Measurements from ENCODE around the gene PER2. TPM values are rescaled to one million over a fixed set of nuclear protein-coding genes. Genes with fewer than 3 reads are reported as not detected.

The PER2 gene
- total and polyA plus RNA-seq, 2 of the 13 experiments (the other 11 are each of a cell fraction or from before 2014, with no cell fraction given): 5.1 to 9.4 TPM

DNA sequence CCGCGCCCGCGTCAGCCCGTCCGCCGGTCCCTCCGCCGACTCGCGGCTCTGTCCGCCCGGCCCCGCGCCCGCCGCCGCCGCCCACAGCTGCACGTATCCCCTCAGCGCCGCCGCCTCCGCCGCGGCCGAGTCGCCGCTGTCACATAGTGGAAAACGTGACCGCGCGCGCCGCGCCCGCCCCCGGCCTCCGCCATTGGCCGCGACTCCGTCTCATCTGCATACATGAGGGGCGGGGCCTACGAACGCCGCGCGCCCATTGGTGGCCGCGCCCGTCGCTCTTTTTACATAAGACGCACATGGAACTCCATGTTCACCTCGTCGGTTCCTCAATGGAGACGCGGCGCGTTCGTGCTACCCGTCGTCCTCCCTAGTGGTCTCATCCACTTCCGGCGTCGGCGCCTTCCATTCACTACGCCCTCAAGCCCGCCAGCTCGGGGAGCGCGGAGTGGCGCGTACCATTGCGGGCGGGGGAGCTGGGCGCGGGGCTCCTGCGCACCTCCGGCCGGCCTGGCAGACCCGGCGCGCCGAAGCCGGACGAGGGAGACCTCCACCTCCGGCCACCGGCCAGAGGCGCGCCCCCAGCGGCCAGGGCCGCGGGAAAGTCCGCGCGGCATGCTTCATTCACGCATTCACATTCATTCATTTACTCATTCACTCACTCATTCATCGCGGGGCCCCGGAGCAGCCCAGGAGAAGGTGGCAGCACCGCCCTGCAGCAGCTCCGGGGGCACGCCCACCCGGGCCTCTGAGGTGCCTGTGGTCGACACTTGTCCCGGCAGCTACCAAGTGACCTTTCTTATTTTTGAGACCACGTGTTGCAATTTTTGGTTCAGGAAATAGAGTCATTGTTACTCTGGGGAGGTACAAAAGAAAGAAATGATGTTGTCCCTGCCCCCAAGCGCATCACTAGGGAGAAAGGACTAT is 502 bp upstream of the PER2 start (continued):
- TF ChIP-seq, protein P1, sequence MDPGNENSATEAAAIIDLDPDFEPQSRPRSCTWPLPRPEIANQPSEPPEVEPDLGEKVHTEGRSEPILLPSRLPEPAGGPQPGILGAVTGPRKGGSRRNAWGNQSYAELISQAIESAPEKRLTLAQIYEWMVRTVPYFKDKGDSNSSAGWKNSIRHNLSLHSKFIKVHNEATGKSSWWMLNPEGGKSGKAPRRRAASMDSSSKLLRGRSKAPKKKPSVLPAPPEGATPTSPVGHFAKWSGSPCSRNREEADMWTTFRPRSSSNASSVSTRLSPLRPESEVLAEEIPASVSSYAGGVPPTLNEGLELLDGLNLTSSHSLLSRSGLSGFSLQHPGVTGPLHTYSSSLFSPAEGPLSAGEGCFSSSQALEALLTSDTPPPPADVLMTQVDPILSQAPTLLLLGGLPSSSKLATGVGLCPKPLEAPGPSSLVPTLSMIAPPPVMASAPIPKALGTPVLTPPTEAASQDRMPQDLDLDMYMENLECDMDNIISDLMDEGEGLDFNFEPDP (CRISPR knock-in tag; conservative IDR thresholded peaks at IDR 0.05): no peak
- TF ChIP-seq, protein P2, sequence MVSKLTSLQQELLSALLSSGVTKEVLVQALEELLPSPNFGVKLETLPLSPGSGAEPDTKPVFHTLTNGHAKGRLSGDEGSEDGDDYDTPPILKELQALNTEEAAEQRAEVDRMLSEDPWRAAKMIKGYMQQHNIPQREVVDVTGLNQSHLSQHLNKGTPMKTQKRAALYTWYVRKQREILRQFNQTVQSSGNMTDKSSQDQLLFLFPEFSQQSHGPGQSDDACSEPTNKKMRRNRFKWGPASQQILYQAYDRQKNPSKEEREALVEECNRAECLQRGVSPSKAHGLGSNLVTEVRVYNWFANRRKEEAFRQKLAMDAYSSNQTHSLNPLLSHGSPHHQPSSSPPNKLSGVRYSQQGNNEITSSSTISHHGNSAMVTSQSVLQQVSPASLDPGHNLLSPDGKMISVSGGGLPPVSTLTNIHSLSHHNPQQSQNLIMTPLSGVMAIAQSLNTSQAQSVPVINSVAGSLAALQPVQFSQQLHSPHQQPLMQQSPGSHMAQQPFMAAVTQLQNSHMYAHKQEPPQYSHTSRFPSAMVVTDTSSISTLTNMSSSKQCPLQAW (CRISPR knock-in tag; IDR thresholded peaks at IDR 0.05): peak; percentile 70
- TF ChIP-seq, protein P3, sequence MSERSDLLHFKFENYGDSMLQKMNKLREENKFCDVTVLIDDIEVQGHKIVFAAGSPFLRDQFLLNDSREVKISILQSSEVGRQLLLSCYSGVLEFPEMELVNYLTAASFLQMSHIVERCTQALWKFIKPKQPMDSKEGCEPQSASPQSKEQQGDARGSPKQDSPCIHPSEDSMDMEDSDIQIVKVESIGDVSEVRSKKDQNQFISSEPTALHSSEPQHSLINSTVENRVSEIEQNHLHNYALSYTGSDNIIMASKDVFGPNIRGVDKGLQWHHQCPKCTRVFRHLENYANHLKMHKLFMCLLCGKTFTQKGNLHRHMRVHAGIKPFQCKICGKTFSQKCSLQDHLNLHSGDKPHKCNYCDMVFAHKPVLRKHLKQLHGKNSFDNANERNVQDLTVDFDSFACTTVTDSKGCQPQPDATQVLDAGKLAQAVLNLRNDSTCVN (CRISPR knock-in tag; IDR thresholded peaks at IDR 0.05; ENCODE audit: borderline replicate concordance): peak; percentile 88
- TF ChIP-seq JUN (CRISPR knock-in tag; IDR thresholded peaks at IDR 0.05): no peak; the same call in 1 of the 2 replicates
- TF ChIP-seq CHCHD3 (CRISPR knock-in tag; IDR thresholded peaks at IDR 0.05): peak; percentile 61; the same call in 1 of the 2 replicates
- TF ChIP-seq, protein P4, sequence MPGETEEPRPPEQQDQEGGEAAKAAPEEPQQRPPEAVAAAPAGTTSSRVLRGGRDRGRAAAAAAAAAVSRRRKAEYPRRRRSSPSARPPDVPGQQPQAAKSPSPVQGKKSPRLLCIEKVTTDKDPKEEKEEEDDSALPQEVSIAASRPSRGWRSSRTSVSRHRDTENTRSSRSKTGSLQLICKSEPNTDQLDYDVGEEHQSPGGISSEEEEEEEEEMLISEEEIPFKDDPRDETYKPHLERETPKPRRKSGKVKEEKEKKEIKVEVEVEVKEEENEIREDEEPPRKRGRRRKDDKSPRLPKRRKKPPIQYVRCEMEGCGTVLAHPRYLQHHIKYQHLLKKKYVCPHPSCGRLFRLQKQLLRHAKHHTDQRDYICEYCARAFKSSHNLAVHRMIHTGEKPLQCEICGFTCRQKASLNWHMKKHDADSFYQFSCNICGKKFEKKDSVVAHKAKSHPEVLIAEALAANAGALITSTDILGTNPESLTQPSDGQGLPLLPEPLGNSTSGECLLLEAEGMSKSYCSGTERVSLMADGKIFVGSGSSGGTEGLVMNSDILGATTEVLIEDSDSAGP (CRISPR knock-in tag; IDR thresholded peaks at IDR 0.05; ENCODE audit: borderline replicate concordance): peak; percentile 56
- TF ChIP-seq REPIN1 (CRISPR knock-in tag; IDR thresholded peaks at IDR 0.05; ENCODE audit: borderline replicate concordance, low read depth): peak; percentile 69; the same call in 1 of the 2 replicates
- TF ChIP-seq RARA (CRISPR knock-in tag; IDR thresholded peaks at IDR 0.05): 0 out of 2 replicates have a peak, but pooled peaks have one; percentile 20
- TF ChIP-seq ZNF3 (CRISPR knock-in tag; IDR thresholded peaks at IDR 0.05): no peak
- TF ChIP-seq HOXA9 (CRISPR knock-in tag; IDR thresholded peaks at IDR 0.05; ENCODE audit: borderline replicate concordance): no peak
- peak; percentile 56; the same call in 1 of the 2 replicates for TF ChIP-seq ZNF292 (CRISPR knock-in tag; IDR thresholded peaks at IDR 0.05; ENCODE audit: borderline replicate concordance, low read depth)
- TF ChIP-seq ZNF792 (CRISPR knock-in tag; IDR thresholded peaks at IDR 0.05): peak; percentile 88
- peak; percentile 27; the same call in 1 of the 2 replicates for TF ChIP-seq ZBTB3 (CRISPR knock-in tag; IDR thresholded peaks at IDR 0.05; ENCODE audit: borderline replicate concordance, low read depth)
- TF ChIP-seq ZNF709 (CRISPR knock-in tag; IDR thresholded peaks at IDR 0.05): no peak
- 0 out of 2 replicates have a peak, but pooled peaks have one; percentile 2 for TF ChIP-seq ZNF839 (CRISPR knock-in tag; IDR thresholded peaks at IDR 0.05; ENCODE audit: borderline replicate concordance)
- TF ChIP-seq, protein P5, sequence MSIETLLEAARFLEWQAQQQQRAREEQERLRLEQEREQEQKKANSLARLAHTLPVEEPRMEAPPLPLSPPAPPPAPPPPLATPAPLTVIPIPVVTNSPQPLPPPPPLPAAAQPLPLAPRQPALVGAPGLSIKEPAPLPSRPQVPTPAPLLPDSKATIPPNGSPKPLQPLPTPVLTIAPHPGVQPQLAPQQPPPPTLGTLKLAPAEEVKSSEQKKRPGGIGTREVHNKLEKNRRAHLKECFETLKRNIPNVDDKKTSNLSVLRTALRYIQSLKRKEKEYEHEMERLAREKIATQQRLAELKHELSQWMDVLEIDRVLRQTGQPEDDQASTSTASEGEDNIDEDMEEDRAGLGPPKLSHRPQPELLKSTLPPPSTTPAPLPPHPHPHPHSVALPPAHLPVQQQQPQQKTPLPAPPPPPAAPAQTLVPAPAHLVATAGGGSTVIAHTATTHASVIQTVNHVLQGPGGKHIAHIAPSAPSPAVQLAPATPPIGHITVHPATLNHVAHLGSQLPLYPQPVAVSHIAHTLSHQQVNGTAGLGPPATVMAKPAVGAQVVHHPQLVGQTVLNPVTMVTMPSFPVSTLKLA (IDR thresholded peaks at IDR 0.05): peak; percentile 99
- no peak for TF ChIP-seq DPF2 (CRISPR knock-in tag; IDR thresholded peaks at IDR 0.05; ENCODE audit: borderline replicate concordance, low read depth)
- no peak for TF ChIP-seq SOX6 (IDR thresholded peaks at IDR 0.05)
- TF ChIP-seq SOX6 (CRISPR knock-in tag; IDR thresholded peaks at IDR 0.05): peak; percentile 44; the same call in 1 of the 2 replicates
- peak; percentile 93 for TF ChIP-seq GABPB1 (CRISPR knock-in tag; IDR thresholded peaks at IDR 0.05)
- peak; percentile 71 for TF ChIP-seq KMT2A (CRISPR knock-in tag; IDR thresholded peaks at IDR 0.05)
